ENCODE data around the gene PDZD8. TPM values are rescaled to one million over a fixed set of nuclear protein-coding genes. Genes with fewer than 3 reads are reported as not detected.

Gene PDZD8
- total RNA-seq, 1 experiment from 2014 or later = 16.0 TPM

DNA sequence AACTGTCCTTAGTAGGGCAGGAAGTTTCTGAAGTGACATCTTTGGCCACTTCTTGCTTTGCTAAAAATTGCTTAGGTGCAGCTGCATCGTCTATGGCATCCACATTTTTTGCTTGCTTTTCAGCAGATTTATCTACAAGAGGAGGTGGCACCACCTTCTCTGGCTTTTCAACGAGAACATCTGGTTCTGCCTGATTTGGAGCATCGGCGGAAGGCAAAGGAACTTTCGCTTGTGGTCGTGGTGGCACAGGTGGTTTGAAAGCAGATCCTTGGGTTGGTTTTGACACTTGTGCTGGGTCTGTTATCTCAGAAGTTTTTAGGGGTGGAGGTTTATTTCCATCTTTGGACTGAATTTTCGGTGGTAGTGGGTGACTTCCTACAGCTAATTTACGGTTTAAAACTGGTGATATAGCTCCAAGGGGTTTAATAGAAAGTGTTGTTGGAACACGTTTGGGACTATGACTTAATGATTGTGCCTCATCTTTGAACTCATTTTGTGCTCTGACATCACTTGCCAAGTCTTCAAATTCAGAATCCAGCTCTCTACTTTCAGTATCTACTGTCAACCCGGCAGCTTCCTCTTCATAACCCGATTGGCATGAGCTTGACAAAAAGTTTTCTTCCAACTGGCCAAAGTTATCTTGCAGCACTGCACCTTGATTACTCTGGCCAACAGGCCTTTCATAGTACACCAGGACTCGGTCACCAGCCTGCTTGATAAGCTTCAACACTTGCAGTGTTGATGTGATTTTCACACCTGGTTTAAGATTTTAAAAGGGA lies 90.3 kb downstream of the PDZD8 start:
- intact Hi-C loops (cut with micrococcal nuclease; ENCODE audit: unreplicated experiment) = no loop called here
- no peaks in the 10 kb centered on the region for H3K36me3 ChIP-seq (ENCODE audit: low read depth)
- no TSS peak for BruUV-seq (replicated peaks)
- H3K9me2 ChIP-seq (ENCODE audit: insufficient read depth) = no peaks in the 10 kb centered on the region
- no peak overlapping the region for H3K27ac ChIP-seq
- no peaks in the 10 kb centered on the region; the same call in 1 of the 2 replicates for H3F3A ChIP-seq (ENCODE audit: insufficient read depth, low read depth)
- H3K79me2 ChIP-seq (ENCODE audit: low read depth) = no peaks in the 10 kb centered on the region
- no peaks in the 10 kb centered on the region for H4K20me1 ChIP-seq (ENCODE audit: insufficient read depth)
- no peak overlapping the region for H3K4me2 ChIP-seq
- H3K9me3 ChIP-seq (ENCODE audit: insufficient read depth, low read depth) = no peaks in the 10 kb centered on the region
- POLR2A ChIA-PET (ENCODE audit: unreplicated experiment) = no interaction called here
- DNase-seq = no peak
- H3K4me3 ChIP-seq = no peak overlapping the region
- no peaks in the 10 kb centered on the region for H3K4me1 ChIP-seq (replicated peaks; ENCODE audit: insufficient read depth)
- no peaks in the 10 kb centered on the region for H3K27me3 ChIP-seq (ENCODE audit: insufficient read depth, low read depth)
- H2AFZ ChIP-seq = no peak overlapping the region
- CTCF ChIA-PET = no interaction called here
- no peak for TF ChIP-seq EZH2 (IDR thresholded peaks at IDR 0.05; ENCODE audit: low read depth)
- TF ChIP-seq, protein P1, sequence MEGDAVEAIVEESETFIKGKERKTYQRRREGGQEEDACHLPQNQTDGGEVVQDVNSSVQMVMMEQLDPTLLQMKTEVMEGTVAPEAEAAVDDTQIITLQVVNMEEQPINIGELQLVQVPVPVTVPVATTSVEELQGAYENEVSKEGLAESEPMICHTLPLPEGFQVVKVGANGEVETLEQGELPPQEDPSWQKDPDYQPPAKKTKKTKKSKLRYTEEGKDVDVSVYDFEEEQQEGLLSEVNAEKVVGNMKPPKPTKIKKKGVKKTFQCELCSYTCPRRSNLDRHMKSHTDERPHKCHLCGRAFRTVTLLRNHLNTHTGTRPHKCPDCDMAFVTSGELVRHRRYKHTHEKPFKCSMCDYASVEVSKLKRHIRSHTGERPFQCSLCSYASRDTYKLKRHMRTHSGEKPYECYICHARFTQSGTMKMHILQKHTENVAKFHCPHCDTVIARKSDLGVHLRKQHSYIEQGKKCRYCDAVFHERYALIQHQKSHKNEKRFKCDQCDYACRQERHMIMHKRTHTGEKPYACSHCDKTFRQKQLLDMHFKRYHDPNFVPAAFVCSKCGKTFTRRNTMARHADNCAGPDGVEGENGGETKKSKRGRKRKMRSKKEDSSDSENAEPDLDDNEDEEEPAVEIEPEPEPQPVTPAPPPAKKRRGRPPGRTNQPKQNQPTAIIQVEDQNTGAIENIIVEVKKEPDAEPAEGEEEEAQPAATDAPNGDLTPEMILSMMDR (conservative IDR thresholded peaks at IDR 0.05) = no peak

DNA sequence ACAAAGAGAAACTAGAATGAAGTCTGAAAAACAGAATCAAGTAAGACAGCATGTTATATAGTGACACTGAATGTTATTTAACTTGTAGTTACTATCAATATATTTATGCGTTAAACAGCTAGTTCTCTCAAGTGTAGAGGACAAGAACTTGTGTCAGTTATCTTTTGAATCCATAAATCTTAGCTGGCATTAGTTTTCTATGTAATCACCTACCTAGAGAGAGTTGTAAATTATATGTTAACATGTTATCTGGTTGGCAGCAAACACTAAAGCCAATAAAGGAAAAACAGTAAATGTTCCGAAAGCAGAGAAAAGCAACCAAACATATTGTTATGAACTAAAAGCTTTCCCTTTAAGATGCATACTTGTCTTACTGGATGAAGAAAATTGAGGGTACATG lies 97.6 kb downstream of the PDZD8 start:
- no peaks in the 10 kb centered on the region for H3K9me3 ChIP-seq (ENCODE audit: insufficient read depth, low read depth)
- no peaks in the 10 kb centered on the region for H3K79me2 ChIP-seq (ENCODE audit: low read depth)
- no peaks in the 10 kb centered on the region for H3K4me1 ChIP-seq (replicated peaks; ENCODE audit: insufficient read depth)
- no peak overlapping the region for H3K4me3 ChIP-seq
- no peaks in the 10 kb centered on the region for H3K27me3 ChIP-seq (ENCODE audit: insufficient read depth, low read depth)
- H2AFZ ChIP-seq = no peak overlapping the region
- no peak overlapping the region for H3K27ac ChIP-seq
- no peak for DNase-seq
- no peak for TF ChIP-seq EZH2 (IDR thresholded peaks at IDR 0.05; ENCODE audit: low read depth)
- TF ChIP-seq, protein P1 (conservative IDR thresholded peaks at IDR 0.05) = no peak
- H3K36me3 ChIP-seq (ENCODE audit: low read depth) = no peaks in the 10 kb centered on the region
- H3F3A ChIP-seq (ENCODE audit: insufficient read depth, low read depth) = no peaks in the 10 kb centered on the region
- no peaks in the 10 kb centered on the region for H3K9me2 ChIP-seq (ENCODE audit: insufficient read depth)
- H3K4me2 ChIP-seq = no peak overlapping the region
- no peaks in the 10 kb centered on the region for H4K20me1 ChIP-seq (ENCODE audit: insufficient read depth)
- ChIA-PET POLR2A (ENCODE audit: unreplicated experiment) (no interaction called here), CTCF (no interaction called here)
- intact Hi-C loops (cut with micrococcal nuclease; ENCODE audit: unreplicated experiment) = no loop called here
- BruUV-seq (replicated peaks) = no TSS peak

DNA sequence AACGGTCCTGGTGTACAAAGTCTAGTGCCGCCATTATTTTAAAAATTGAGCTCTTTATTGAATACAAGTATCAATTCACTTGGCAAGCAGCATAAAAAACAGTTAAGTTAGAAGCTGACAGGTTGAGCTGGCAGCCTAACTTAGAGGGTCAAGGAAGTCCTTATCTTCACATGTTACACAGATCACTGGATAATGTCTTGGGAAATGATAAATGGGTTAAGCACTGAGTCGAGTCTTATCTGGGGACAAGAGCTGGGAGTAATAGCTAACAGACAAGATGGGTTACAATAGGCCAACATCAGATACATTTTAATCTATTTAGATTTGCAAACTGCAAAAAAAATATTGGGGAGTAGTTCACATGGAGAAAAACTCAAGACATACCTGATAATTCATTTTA lies 100.1 kb downstream of the PDZD8 start:
- BruUV-seq (replicated peaks) = no TSS peak

More for the DNA sequence above, 100.1 kb downstream of the PDZD8 start:
- ChIA-PET POLR2A (ENCODE audit: unreplicated experiment) (no interaction called here), CTCF (no interaction called here)
- DNase-seq = no peak
- Histone ChIP-seq H3K4me2 (no peak overlapping the region), H3K27me3 (ENCODE audit: insufficient read depth, low read depth) (no peaks in the 10 kb centered on the region), H3K36me3 (ENCODE audit: low read depth) (no peaks in the 10 kb centered on the region), H3K79me2 (ENCODE audit: low read depth) (no peaks in the 10 kb centered on the region), H3F3A (ENCODE audit: insufficient read depth, low read depth) (no peaks in the 10 kb centered on the region), H3K27ac (no peak overlapping the region), H4K20me1 (ENCODE audit: insufficient read depth) (no peaks in the 10 kb centered on the region), H3K4me1 (replicated peaks; ENCODE audit: insufficient read depth) (peaks cover 12% of the 10 kb centered on the region; the same call in 1 of the 2 replicates), H3K9me2 (ENCODE audit: insufficient read depth) (no peaks in the 10 kb centered on the region), H3K9me3 (ENCODE audit: insufficient read depth, low read depth) (no peaks in the 10 kb centered on the region), H2AFZ (no peak overlapping the region), H3K4me3 (no peak overlapping the region)
- intact Hi-C loops (cut with micrococcal nuclease; ENCODE audit: unreplicated experiment) = no loop called here
- TF ChIP-seq EZH2 (IDR thresholded peaks at IDR 0.05; ENCODE audit: low read depth) = no peak
- TF ChIP-seq, protein P1 (conservative IDR thresholded peaks at IDR 0.05) = no peak
